ENCODE measurements around the gene C12orf43.

Gene C12orf43

DNA sequence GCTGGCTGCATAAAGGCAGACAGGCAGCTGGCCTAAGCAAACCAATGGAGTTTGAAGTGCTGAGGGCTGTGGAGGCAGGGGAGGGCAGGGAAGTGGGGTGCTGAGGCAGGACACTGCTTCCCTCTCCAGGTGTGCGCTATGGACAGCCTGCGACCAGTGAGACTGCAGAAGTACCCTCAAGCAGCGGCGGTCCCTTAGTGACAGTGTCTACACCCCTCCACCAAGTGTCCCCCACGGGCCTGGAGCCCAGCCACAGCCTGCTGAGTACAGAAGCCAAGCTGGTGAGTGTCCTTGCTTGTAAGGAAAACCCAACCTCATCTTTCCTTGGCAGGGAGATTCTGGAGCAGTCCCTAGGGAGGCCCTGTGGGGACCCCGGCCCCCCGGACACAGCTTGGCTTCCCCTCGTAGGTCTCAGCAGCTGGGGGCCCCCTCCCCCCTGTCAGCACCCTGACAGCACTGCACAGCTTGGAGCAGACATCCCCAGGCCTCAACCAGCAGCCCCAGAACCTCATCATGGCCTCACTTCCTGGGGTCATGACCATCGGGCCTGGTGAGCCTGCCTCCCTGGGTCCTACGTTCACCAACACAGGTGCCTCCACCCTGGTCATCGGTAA is 20.0 kb downstream of the C12orf43 start:
- no peak for DNase-seq

- DNase-seq: no peak
These were observed 21.5 kb downstream of the C12orf43 start for GRCh38 chr12:120994589-120995337.

GRCh38 chr12:120994059-120994458 is 22.2 kb downstream of the C12orf43 start:
- DNase-seq: no peak

GRCh38 chr12:120993496-120993895 is 22.8 kb downstream of the C12orf43 start:
- DNase-seq: no peak

- no peak for DNase-seq
These were observed 23.3 kb downstream of the C12orf43 start for GRCh38 chr12:120992989-120993388.

- no peak for DNase-seq
These were observed 24.3 kb downstream of the C12orf43 start for GRCh38 chr12:120991965-120992364.

- no peak for DNase-seq
These were observed 25.7 kb downstream of the C12orf43 start for GRCh38 chr12:120990487-120991055.

DNA sequence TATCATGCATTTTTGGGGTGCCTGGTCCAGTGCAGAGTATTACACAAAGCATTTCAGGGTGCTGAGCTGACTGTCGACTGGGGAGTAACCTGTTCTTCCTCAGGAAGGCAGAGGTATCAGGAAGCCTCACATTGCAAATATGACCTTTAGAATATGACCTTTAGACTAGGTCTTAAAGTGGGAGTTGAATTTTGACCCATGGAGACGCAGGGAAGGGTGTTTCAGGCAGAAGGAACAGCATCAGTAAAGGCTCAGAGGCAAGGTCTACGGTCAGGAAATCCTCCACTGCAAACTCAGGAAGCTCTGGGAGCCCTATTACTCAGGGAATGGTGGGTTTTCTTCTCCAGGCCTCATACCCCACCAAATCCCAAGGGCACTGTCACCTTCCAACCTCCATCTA is 26.6 kb downstream of the C12orf43 start:
- DNase-seq: no peak

DNA sequence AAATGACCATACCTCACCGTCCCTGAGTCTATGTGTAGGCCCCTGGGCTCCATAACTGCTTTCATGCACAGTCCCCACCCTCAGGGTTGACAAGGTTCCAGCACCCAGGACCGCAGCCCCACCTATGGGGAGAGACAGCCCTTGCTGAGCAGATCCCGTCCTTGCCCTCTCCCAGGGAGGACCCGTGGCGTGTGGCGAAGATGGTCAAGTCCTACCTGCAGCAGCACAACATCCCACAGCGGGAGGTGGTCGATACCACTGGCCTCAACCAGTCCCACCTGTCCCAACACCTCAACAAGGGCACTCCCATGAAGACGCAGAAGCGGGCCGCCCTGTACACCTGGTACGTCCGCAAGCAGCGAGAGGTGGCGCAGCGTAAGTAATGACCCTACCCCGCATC is 27.6 kb downstream of the C12orf43 start:
- no peak for DNase-seq

GRCh38 chr12:120988234-120988633 is 28.1 kb downstream of the C12orf43 start:
- no peak for DNase-seq

GRCh38 chr12:120984351-120984898 is 31.9 kb downstream of the C12orf43 start:
- DNase-seq: no peak

DNA sequence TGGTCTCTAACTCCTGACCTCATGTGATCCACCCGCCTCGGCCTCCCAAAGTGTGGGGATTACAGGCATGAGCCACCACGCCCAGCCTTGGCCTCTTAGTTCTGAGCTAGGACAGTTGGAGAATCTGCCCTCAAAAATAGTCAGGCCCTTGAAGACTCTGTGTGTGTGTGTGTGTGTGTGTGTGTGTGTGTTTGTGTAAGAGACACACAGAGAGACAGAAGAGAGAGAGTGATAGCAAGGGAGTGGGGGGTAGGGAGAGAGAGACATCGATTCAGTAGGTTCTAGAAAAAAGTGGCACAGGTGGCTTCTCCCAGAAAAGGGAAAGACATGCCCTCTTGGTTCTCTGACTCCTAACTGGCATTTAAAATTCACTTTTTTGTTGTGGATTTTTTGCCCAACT is 32.5 kb downstream of the C12orf43 start:
- no peak for DNase-seq

GRCh38 chr12:120982659-120983058 is 33.6 kb downstream of the C12orf43 start:
- DNase-seq: no peak

- no peak for DNase-seq
These were observed 34.8 kb downstream of the C12orf43 start for GRCh38 chr12:120981407-120981941.

DNA sequence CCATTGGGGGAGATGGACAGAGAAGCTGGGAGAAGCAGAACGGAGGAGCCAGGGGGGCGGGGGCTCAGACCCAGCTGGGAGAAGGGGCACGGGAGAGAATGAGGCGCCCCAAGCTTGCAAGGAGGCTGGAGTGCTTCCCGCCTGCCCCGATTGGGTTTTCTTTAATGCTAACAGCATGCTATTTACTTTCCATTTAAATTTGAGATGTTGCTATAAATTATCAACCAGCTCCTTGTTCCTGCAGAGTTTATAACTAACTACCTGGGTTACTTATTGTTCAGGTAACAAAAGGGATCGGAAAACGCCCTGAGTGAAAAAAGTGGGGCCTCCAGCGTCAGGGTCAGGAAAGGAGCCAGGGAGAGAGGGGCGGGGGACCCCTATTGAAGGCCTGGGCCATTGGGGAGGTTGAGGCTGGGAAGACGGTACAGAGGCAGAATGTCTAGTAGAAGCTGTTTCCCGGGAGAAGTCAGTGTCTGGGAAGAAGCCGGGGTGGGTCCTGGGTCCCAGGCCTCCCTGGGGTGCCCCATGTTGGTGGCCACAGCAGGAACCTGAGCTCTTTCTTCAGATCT is 35.4 kb downstream of the C12orf43 start:
- no peak for DNase-seq

GRCh38 chr12:120979862-120980696 is 36.2 kb downstream of the C12orf43 start:
- DNase-seq: no peak

DNA sequence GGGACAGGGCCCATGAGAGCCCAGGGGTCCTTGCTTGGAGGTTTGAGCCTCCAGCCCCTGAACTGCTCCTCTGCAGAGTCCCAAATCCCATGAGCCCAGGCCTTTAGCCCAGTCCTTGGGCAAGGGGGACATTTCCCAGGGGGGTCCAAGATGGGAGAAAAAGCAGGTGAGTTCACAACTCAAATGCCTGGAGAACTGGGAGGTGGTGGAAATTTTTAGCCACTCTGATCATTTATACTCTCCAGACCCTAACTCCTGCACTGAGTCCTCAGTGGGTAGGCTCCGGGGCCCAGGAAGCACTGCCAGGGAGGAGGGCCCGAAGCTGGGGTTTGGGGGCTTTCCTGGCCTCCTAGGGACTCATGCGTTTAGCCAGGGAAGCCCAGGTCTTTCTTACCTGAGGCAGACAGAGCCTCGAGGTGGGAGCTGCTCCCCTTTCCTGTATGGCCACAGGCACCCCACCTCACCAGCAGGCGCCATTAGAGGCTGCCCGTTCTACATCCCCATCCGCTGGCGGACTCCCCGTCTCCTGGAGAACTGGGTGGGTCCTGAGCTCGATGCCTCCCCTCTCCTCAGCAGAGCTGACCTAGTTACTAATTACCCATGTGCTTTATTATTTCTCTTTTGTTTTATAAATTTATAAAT is 36.9 kb downstream of the C12orf43 start:
- DNase-seq: no peak

GRCh38 chr12:120978296-120979219 is 37.7 kb downstream of the C12orf43 start, which contains the start of gene HNF1A:
TSS of gene HNF1A (plus strand) at chr12:120978543. CDS start at chr12:120978769, 226 bp downstream.
- no peak for DNase-seq

DNA sequence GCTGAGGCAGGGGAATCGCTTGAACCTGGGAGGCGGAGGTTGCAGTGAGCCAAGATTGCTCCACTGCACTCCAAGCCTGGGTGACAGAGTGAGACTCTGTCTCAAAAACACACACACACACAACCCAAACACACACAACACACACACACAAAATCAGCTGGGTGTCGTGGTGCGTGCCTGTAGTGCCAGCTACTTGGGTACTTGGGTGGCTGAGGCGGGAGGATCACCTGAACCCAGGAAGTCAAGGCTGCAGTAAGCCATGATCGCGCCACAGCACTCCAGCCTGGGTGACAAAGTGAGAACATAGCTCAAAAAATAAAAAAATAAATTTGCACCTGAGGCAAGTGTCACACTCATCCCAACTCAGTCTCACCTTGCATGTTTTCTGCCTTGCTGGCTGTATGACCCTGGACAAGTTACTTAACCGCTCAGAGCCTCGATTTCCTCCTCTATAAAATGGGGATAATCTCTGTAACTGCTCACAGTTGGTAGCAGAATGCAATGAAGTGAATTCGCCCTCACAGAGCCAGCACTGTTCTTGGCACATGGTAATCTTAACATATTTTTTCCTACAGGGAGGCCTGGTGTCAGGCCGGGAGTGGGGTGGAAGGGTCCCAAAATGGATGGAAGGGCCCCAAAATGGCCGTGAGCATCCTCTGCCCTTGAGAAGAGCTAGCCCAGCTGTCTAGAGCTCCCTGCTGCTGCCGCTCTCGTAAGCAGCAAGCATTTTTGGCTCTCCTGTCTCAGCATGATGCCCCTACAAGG is 38.6 kb downstream of the C12orf43 start:
- no peak for DNase-seq

Measured in NCI-H1048 (cell line).